Endothelial cell of umbilical vein (primary cell): ENCODE measurements around the gene ACAD9. TPM values are rescaled to one million over a fixed set of nuclear protein-coding genes. Genes with fewer than 3 reads are reported as not detected.

ENCODE experiments used
- BruUV-seq: library from RNA; stranded (reverse); fragments of 400-500 nt; replicated peaks from 2 replicates; lab custom pipeline; 2021; lab: Mats Ljungman, UMichigan
- CTCF ChIA-PET: fragments of 300-600, 350-600 bp; sonication (Branson Sonifier 250); formaldehyde crosslinking; loops from one replicate; lab custom pipeline; 2021; ENCODE audit warnings: antibody characterized with exemption, inconsistent platforms; lab: Charles Lee
- POLR2A ChIA-PET: fragments of 300-600, 350-600 bp; sonication (Branson Sonifier 250); formaldehyde crosslinking; loops from one replicate; lab custom pipeline; 2021; ENCODE audit warnings: antibody characterized with exemption, inconsistent platforms; lab: Charles Lee
- DNase-seq: peaks from one replicate; pipeline ENCODE4 v3.0.0-alpha.2; 2011; ENCODE audit warnings: low read depth, low spot score
- FAIRE-seq: peaks from 2 replicates; lab custom pipeline; 2011; peaks lifted over from hg19 to GRCh38; lab: Jason Lieb, UNC
- H2AFZ ChIP-seq: 2 replicates; pipeline ENCODE4 v1.6.0; 2012; ENCODE audit warnings: low read depth, low read length, control low read depth, inconsistent platforms
- H3K27ac ChIP-seq: 2 replicates; pipeline ENCODE4 v1.5.1; 2011; ENCODE audit warnings: low read depth, mild to moderate bottlenecking, control low read depth, low read length, moderate library complexity; ENCODE audit not compliant: insufficient read depth
- H3K27me3 ChIP-seq, 2 experiments: 2 replicates each; pipeline versions ENCODE4 v1.6.0 to v1.6.1; 2011; ENCODE audit warnings: low read length in 2 of 2, mixed read lengths in 1 of 2; ENCODE audit not compliant: control insufficient read depth in 2 of 2, insufficient read depth in 2 of 2
- H3K36me3 ChIP-seq, 2 experiments: 2 replicates in 1 of 2; 3 replicates in 1 of 2; pipeline ENCODE4 v1.5.1; 2011; ENCODE audit warnings: low read length in 2 of 2, mild to moderate bottlenecking in 1 of 2, moderate library complexity in 1 of 2; ENCODE audit not compliant: control insufficient read depth in 2 of 2, insufficient read depth in 2 of 2; ENCODE audit errors: extremely low read depth in 1 of 2
- H3K4me1 ChIP-seq: 3 replicates; pipeline ENCODE4 v1.5.1; 2011; ENCODE audit warnings: mild to moderate bottlenecking, low read length; ENCODE audit not compliant: control insufficient read depth, insufficient read depth; ENCODE audit errors: extremely low read depth
- H3K4me2 ChIP-seq: 2 replicates; pipeline ENCODE4 v1.6.1; 2011; ENCODE audit warnings: low read length, control low read depth, mixed read lengths; ENCODE audit not compliant: insufficient read depth
- H3K4me3 ChIP-seq, 3 experiments: fragments of 200-600 bp in 1 of 3; sonication (generic), shearing (Covaris generic) in 1 of 3; replicated peaks in 1 of 3; 2 replicates each; pipeline ENCODE4 v1.5.1; 2011 to 2016; ENCODE audit warnings: control low read depth in 3 of 3, low read length in 3 of 3, mild to moderate bottlenecking in 2 of 3, inconsistent platforms in 1 of 3, low read depth in 1 of 3, moderate library complexity in 1 of 3; ENCODE audit not compliant: insufficient read depth in 1 of 3
- H3K79me2 ChIP-seq: 2 replicates; pipeline ENCODE4 v1.6.0; 2012; ENCODE audit warnings: low read length, inconsistent platforms; ENCODE audit not compliant: control insufficient read depth, insufficient read depth
- H3K9ac ChIP-seq: replicated peaks from 2 replicates; pipeline ENCODE3; 2011; ENCODE audit warnings: low read length, control low read depth; ENCODE audit not compliant: insufficient read depth; ENCODE audit errors: extremely low read depth
- H3K9me1 ChIP-seq: replicated peaks from 3 replicates; pipeline ENCODE4 v1.6.0; 2011; ENCODE audit warnings: mild to moderate bottlenecking, low read length; ENCODE audit not compliant: control insufficient read depth, insufficient read depth; ENCODE audit errors: extremely low read depth
- H3K9me3 ChIP-seq: replicated peaks from 2 replicates; pipeline ENCODE4 v1.5.1; 2012; ENCODE audit warnings: low read length, inconsistent platforms; ENCODE audit not compliant: control insufficient read depth, insufficient read depth
- H4K20me1 ChIP-seq: replicated peaks from 2 replicates; pipeline ENCODE3; 2011; ENCODE audit warnings: mild to moderate bottlenecking, low read length; ENCODE audit not compliant: control insufficient read depth, insufficient read depth; ENCODE audit errors: extremely low read depth
- EZH2 ChIP-seq: IDR thresholded peaks from 2 replicates; pipeline ENCODE4 v1.6.1; 2012; ENCODE audit warnings: borderline replicate concordance, low read depth, mild to moderate bottlenecking, moderate library complexity, low read length, inconsistent platforms; ENCODE audit not compliant: severe bottlenecking
- FOS ChIP-seq: IDR thresholded peaks from 2 replicates; pipeline ENCODE4 v1.6.1; 2011; ENCODE audit warnings: mild to moderate bottlenecking, low read length, moderate library complexity, borderline replicate concordance; ENCODE audit not compliant: insufficient read depth
- GATA2 ChIP-seq: IDR thresholded peaks from 2 replicates; pipeline ENCODE4 v1.7.0; 2011; ENCODE audit warnings: low read depth, mild to moderate bottlenecking, moderate library complexity, mixed read lengths, low read length; ENCODE audit not compliant: insufficient read length, insufficient read depth
- JUN ChIP-seq: IDR thresholded peaks from 2 replicates; pipeline ENCODE4 v1.6.1; 2011; ENCODE audit warnings: borderline replicate concordance, low read depth; ENCODE audit not compliant: insufficient read length, insufficient read depth
- MYC ChIP-seq: IDR thresholded peaks from one replicate; pipeline ENCODE4 v1.6.1; 2011; ENCODE audit warnings: mild to moderate bottlenecking, low read depth, low read length
- POLR2A ChIP-seq: IDR thresholded peaks from 2 replicates; pipeline ENCODE4 v1.6.1; 2012; ENCODE audit warnings: low read depth, mild to moderate bottlenecking, control low read depth, low read length
- POLR2AphosphoS5 ChIP-seq: IDR thresholded peaks from 2 replicates; pipeline ENCODE4 v1.6.1; 2012; ENCODE audit warnings: low read depth, mild to moderate bottlenecking, control low read depth, low read length, moderate library complexity; ENCODE audit not compliant: insufficient read depth
- dilution Hi-C: fragments of 300-500 bp; cut with MboI; formaldehyde crosslinking; loops from one replicate; pipeline ENCODE4 v1.15.0; 2019; ENCODE audit warnings: low sequenced_read_pairs; ENCODE audit not compliant: extremely low pct_ligation_motif_present
- intact Hi-C: fragments of 100-400 bp; cut with micrococcal nuclease; formaldehyde crosslinking; loops from one replicate; pipeline ENCODE4 v1.10.0; 2022
- polyA plus RNA-seq, 4 experiments: library from polyadenylated mRNA; depleted of rRNA in 3 of 4; stranded (reverse) in 3 of 4; unstranded in 1 of 4; fragments of >200 nt; gene quantifications; 2 replicates each; pipeline versions ENCODE4 v1.2.1 to v1.2.3, GENCODE V29; 2011 to 2012; ENCODE audit warnings: missing spikeins in 1 of 4
- total RNA-seq: library from RNA; stranded (reverse); gene quantifications from 2 replicates; pipeline ENCODE4 v1.2.3, GENCODE V29; 2021
- TF ChIP-seq, protein P1 (sequence below): IDR thresholded peaks from 2 replicates; pipeline ENCODE4 v1.6.1; 2011; ENCODE audit not compliant: insufficient read depth, insufficient read length
- TF ChIP-seq, protein P2 (sequence below), 2 donors: IDR thresholded peaks; 1 replicate in 1 of 2; 2 replicates in 1 of 2; pipeline ENCODE4 v1.5.1; 2011; ENCODE audit warnings: low read length in 2 of 2, mild to moderate bottlenecking in 2 of 2, moderate library complexity in 2 of 2, control low read depth in 1 of 2, inconsistent platforms in 1 of 2, low read depth in 1 of 2; ENCODE audit not compliant: insufficient read depth in 1 of 2; ENCODE audit errors: extremely low read depth in 1 of 2

ACAD9 gene
- total and polyA plus RNA-seq, 2 donors (not counting 3 experiments of a cell fraction or from before 2014, with no cell fraction given): 58.6 to 65.8 TPM

DNA sequence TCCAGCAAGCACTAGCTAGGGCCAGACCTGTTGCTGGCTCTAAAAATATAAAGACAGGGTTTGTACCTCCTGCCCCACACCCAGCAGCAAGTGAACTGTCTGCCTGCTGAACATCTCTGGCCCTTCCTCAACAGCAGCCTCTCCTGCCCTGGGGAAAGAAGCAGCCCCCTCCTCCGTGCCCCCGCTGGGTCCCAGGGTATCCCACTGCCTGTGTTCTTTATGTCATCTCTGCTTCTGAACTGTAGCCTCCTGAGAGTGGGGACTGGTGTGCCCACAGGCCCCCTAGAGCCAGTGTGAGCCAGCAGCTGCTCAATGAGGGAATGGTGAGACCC, 54.5 kb downstream of the ACAD9 start:
- Histone ChIP-seq H3K36me3 (no peaks in the 10 kb centered on the region), H3K9me3 (no peaks in the 10 kb centered on the region), H3K4me3 (no peak overlapping the region), H3K27ac (no peak overlapping the region), H3K79me2 (no peaks in the 10 kb centered on the region), H3K9ac (no peak overlapping the region), H3K9me1 (no peaks in the 10 kb centered on the region), H3K27me3 (peaks cover 2 to 7% of the 10 kb centered on the region in 2 experiments), H4K20me1 (no peaks in the 10 kb centered on the region), H3K4me2 (no peak overlapping the region), H2AFZ (no peak overlapping the region), H3K4me1 (no peaks in the 10 kb centered on the region)
- POLR2A ChIA-PET: no interaction called here
- CTCF ChIA-PET: interaction anchor here (1.5 to 2.1 kb wide), 2 partner anchors 11 to 36 kb away, joined by 5 read pairs; no protein-coding TSS in a partner anchor
- dilution Hi-C loops: no loop called here
- intact Hi-C loops: no loop called here
- BruUV-seq: no TSS peak
- TF ChIP-seq MYC: no peak
- TF ChIP-seq, protein P1, sequence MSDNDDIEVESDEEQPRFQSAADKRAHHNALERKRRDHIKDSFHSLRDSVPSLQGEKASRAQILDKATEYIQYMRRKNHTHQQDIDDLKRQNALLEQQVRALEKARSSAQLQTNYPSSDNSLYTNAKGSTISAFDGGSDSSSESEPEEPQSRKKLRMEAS: no peak
- TF ChIP-seq GATA2: no peak
- TF ChIP-seq EZH2: no peak
- TF ChIP-seq, protein P2, sequence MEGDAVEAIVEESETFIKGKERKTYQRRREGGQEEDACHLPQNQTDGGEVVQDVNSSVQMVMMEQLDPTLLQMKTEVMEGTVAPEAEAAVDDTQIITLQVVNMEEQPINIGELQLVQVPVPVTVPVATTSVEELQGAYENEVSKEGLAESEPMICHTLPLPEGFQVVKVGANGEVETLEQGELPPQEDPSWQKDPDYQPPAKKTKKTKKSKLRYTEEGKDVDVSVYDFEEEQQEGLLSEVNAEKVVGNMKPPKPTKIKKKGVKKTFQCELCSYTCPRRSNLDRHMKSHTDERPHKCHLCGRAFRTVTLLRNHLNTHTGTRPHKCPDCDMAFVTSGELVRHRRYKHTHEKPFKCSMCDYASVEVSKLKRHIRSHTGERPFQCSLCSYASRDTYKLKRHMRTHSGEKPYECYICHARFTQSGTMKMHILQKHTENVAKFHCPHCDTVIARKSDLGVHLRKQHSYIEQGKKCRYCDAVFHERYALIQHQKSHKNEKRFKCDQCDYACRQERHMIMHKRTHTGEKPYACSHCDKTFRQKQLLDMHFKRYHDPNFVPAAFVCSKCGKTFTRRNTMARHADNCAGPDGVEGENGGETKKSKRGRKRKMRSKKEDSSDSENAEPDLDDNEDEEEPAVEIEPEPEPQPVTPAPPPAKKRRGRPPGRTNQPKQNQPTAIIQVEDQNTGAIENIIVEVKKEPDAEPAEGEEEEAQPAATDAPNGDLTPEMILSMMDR (IDR thresholded peaks at IDR 0.05; ENCODE audit: extremely low read depth in 1 of 2, insufficient read depth in 1 of 2, low read depth in 1 of 2, low read length in 2 of 2): no peak
- TF ChIP-seq POLR2A: no peak
- TF ChIP-seq POLR2AphosphoS5: no peak
- TF ChIP-seq JUN: no peak
- TF ChIP-seq FOS: no peak
- no peak for FAIRE-seq
- DNase-seq: no peak
